HUES64 (cell line): ENCODE data around the gene ZAR1L.

Experiments
- H3K27ac ChIP-seq: 2 replicates; pipeline ENCODE4 v1.7.0; 2013; ENCODE audit warnings: low read depth, low read length, inconsistent platforms
- H3K27me3 ChIP-seq: 2 replicates; pipeline ENCODE4 v1.6.1; 2013; ENCODE audit warnings: mild to moderate bottlenecking, low read length; ENCODE audit not compliant: insufficient read depth
- H3K36me3 ChIP-seq: 2 replicates; pipeline ENCODE4 v1.6.1; 2013; ENCODE audit warnings: mild to moderate bottlenecking, low read length; ENCODE audit not compliant: insufficient read depth
- H3K4me1 ChIP-seq: 2 replicates; pipeline ENCODE4 v1.6.1; 2013; ENCODE audit warnings: mild to moderate bottlenecking, low read length, moderate library complexity; ENCODE audit not compliant: insufficient read depth
- H3K4me3 ChIP-seq: 2 replicates; pipeline ENCODE4 v1.5.1; 2013; ENCODE audit warnings: mild to moderate bottlenecking, low read length, moderate library complexity
- H3K9ac ChIP-seq: 2 replicates; pipeline ENCODE4 v1.6.1; 2013; ENCODE audit warnings: mild to moderate bottlenecking, low read depth, low read length
- H3K9me3 ChIP-seq: 2 replicates; pipeline ENCODE4 v1.6.1; 2013; ENCODE audit warnings: low read depth, low read length; ENCODE audit not compliant: insufficient read depth
- WGBS: fragments of 150-250, 120-280 bp; methylation state at CpG from one replicate; pipeline ENCODE4 v1.1.7; 2013; ENCODE audit warnings: missing lambda C conversion rate; 5-methylcytosine and 5-hydroxymethylcytosine counted together

The ZAR1L gene

DNA sequence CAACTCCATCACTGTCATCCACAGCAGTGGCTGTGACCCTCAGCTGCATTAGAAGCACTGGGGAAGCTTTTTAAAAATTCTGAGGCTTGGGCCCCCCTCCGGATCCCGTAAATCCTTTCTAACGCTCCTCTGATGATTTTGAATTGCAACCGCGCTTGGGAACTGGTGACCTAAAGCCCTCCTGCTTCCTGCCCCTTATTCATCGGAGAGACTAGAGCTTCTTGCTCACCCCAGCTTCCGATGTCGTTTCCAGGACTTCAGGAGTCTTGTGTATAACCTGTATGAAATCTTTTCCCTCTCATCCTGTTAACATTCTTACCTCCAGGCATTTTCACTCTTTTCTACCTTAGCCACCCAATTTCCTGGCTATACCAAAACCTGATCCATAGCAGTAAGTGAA is 14.8 kb downstream of the ZAR1L start:
- no peaks in the 10 kb centered on the region for H3K27me3 ChIP-seq
- no peak overlapping the region for H3K4me3 ChIP-seq
- no peaks in the 10 kb centered on the region for H3K36me3 ChIP-seq
- H3K27ac ChIP-seq: no peak overlapping the region
- WGBS: 68% methylated on average over 8 of the region's 8 CpGs
- no peaks in the 10 kb centered on the region; the same call in 1 of the 2 replicates for H3K4me1 ChIP-seq
- no peak overlapping the region for H3K9ac ChIP-seq
- no peaks in the 10 kb centered on the region for H3K9me3 ChIP-seq

DNA sequence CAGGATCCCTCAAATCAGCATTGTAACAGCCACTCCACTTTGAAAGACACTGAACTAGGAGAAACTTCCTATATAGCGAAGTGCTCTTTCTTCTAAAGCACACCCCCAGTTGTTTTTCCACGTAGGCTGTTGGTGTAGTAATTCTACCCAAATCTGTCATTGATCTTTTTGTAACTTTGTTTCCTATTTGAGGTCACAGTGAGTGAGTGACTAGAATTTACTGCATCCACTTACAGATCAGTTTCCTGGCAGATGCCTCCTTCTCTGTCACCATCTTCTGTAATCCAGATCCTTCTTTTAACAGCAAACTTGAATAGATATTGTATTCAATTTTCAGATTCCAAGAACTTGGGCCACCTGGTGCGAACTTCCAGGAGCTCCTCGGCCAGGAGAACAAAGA is 15.3 kb downstream of the ZAR1L start:
- Histone ChIP-seq H3K36me3 (no peaks in the 10 kb centered on the region), H3K4me3 (no peak overlapping the region), H3K27me3 (no peaks in the 10 kb centered on the region), H3K9ac (no peak overlapping the region), H3K4me1 (no peaks in the 10 kb centered on the region; the same call in 1 of the 2 replicates), H3K9me3 (no peaks in the 10 kb centered on the region), H3K27ac (no peak overlapping the region)
- WGBS: 92% methylated on average over 4 of the region's 4 CpGs

DNA sequence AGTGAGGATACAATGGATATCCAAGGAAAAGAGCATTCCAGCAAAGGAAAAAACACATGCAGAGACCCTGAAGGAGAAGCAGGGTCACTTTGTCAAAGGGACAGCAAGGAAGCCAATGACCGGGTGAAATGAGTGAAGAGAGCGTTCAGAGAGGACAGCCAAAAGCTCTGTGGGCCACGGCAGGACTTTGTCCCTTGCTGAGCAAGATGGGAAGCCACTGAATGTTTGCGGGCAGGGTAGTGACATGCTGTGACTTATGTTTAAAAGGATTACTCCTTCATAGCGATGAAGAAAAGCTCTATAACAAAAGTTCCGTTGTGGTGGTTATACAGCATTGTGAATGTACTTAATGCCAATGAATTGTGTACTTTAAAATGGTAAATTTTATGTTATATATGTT is 16.5 kb downstream of the ZAR1L start:
- no peaks in the 10 kb centered on the region; the same call in 1 of the 2 replicates for H3K4me1 ChIP-seq
- no peak overlapping the region for H3K9ac ChIP-seq
- 96% methylated on average over 6 of the region's 6 CpGs for WGBS
- no peaks in the 10 kb centered on the region for H3K36me3 ChIP-seq
- H3K27me3 ChIP-seq: no peaks in the 10 kb centered on the region
- no peaks in the 10 kb centered on the region for H3K9me3 ChIP-seq
- H3K4me3 ChIP-seq: no peak overlapping the region
- no peak overlapping the region for H3K27ac ChIP-seq

DNA sequence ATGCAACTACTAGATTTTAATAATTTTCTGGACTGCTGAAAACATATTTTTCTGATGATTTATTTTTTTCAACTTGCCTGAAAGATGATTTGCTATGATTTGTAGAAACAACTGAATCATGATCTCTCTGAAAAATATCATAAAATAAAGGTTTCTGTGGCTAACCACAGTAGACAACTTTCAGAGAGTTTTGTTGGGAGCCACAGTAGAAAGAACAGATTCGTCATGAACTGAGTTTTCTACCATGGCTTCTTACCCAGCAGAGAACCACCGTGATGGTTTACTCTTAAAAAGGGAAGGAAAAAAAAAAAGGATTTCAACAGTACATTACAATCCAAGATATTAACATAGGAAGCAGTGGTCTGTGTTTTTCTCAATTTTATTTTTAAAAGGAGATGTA is 18.0 kb downstream of the ZAR1L start:
- H3K27ac ChIP-seq: no peak overlapping the region
- no peaks in the 10 kb centered on the region; the same call in none of the 2 replicates for H3K4me1 ChIP-seq
- H3K36me3 ChIP-seq: no peaks in the 10 kb centered on the region
- H3K4me3 ChIP-seq: no peak overlapping the region
- no peaks in the 10 kb centered on the region for H3K27me3 ChIP-seq
- WGBS: 78% methylated on average over 2 of the region's 2 CpGs
- no peak overlapping the region for H3K9ac ChIP-seq
- H3K9me3 ChIP-seq: no peaks in the 10 kb centered on the region

DNA sequence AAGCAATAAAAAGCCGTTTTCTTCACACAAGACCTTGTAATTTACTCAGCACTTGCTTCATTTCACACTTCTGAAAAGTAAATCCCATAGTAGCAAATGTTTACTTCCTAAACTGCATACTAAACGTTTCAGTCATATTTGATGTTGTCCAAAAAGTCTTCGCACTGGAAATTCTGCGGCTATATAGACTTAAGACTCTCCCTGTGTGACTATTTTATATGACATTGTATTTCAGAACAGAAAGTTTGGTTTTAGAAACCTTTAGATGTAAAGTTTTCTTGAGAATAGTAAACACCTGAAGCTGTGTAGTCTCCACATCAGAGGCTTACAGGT is 29.6 kb downstream of the ZAR1L start:
- H3K27ac ChIP-seq: peak overlapping the region; percentile 52
- H3K4me3 ChIP-seq: no peak overlapping the region
- WGBS: 94% methylated on average over 4 of the region's 4 CpGs
- H3K27me3 ChIP-seq: no peaks in the 10 kb centered on the region
- H3K9me3 ChIP-seq: no peaks in the 10 kb centered on the region
- no peaks in the 10 kb centered on the region for H3K36me3 ChIP-seq
- peaks cover 18% of the 10 kb centered on the region for H3K4me1 ChIP-seq
- no peak overlapping the region for H3K9ac ChIP-seq

DNA sequence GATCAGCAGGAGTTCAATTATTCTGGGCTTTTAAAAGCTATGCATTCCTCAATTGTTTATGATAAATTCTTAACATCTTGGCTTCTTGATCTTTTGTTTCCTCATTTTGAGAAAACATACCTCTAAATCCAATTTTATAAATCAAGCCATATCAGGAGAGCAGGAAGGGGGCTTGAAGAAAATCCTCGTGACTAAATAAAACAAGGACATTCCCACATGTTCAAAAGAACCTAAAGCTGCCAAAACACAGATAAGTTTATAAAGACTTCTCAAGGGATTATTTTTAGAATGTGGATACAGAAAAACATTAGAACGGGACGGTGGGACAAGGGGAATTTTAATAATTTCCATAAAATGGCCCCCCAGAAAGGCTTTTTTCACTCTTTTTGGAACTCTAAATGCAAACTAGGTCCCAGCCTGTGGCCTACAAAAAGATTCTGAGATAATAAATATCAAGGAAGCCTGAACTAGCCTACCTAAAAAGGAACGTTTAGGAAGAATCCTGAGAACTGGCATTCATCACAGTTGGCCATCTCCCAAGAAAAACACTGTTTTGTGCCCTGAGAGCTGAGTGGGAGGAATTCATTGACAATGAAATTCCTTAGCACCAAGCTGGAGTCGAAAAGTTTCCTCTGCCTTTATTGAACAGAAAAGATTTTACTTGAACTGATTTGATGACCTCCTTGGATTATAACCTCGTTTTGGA is 30.1 kb downstream of the ZAR1L start:
- 82% methylated on average over 6 of the region's 6 CpGs for WGBS
- Histone ChIP-seq H3K4me1 (peaks cover 18% of the 10 kb centered on the region), H3K36me3 (no peaks in the 10 kb centered on the region), H3K27ac (peak overlapping the region; percentile 69), H3K9ac (no peak overlapping the region; the same call in 1 of the 2 replicates), H3K27me3 (no peaks in the 10 kb centered on the region), H3K4me3 (no peak overlapping the region), H3K9me3 (no peaks in the 10 kb centered on the region)

DNA sequence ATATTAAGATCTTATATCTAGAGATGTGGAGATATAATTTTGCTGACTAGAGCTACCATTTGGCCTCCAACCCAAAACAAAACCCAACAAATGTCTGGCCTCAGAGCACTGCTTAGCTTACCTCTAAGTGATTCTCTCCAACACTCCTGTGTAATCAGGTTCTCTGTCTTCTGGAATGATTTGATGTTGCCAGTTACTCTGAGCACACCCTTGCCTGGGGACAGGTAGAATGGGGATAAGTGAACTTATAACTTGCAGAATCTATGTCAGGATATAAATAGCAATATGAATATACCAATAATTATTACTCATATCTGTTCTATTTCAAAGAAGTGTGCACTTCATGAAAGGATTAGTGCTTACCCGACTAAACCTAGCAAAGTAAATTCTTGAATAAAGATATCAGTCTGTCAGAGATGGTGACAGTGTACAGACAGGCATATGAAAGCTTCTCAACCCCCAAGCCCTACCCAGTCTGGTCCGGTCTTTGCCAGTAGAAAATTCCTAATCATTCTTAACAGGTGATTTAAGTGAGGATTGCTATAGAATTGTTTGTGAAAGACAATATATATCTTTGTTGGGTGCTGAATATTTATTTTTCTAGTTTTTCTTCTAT is 33.0 kb downstream of the ZAR1L start:
- peaks cover 22% of the 10 kb centered on the region for H3K4me1 ChIP-seq
- WGBS: 93% methylated on average over 2 of the region's 2 CpGs
- H3K27me3 ChIP-seq: no peaks in the 10 kb centered on the region
- H3K9me3 ChIP-seq: no peaks in the 10 kb centered on the region
- H3K9ac ChIP-seq: no peak overlapping the region
- H3K36me3 ChIP-seq: no peaks in the 10 kb centered on the region
- no peak overlapping the region for H3K27ac ChIP-seq
- no peak overlapping the region for H3K4me3 ChIP-seq

DNA sequence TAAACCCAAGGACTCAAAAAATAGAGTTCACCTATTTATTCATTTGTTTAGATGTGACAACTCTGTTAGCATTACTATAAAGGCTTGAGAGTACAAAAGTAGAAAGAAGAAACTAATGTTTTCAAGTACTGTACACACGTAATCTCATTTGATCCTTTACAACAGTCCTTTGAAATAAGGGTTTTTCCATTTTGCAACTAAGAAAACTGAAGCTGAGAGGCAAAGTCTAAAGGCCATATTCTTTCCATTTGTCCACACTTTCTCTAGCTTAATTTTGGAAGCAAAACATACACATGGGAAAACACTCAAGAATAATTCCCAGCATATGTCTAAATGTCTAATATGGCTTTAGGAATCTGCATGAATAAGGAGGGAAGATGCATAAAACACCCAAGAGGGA is 34.1 kb downstream of the ZAR1L start:
- H3K9me3 ChIP-seq: no peaks in the 10 kb centered on the region
- H3K4me1 ChIP-seq: peaks cover 22% of the 10 kb centered on the region
- WGBS: 75% methylated on average over 1 of the region's 1 CpG

DNA sequence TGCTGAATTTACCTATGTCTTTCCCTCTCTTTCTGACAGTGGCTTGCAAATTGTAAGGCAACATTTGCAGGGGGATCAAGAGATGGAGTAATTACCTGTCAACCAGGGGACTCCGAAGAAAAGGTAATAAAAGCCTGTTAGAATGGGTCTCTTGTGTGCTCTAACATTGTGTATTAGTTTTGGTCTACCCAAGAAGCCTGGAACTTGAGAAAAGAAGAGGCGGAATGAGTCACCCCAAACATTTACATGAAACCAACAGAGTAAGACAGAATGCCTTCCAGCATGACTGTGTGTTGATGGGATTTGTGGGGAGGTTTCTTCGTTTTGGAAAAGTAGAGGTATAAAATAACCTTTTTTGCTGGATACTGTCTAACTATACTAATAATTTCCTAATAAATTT is 36.7 kb downstream of the ZAR1L start:
- H3K4me3 ChIP-seq: no peak overlapping the region
- H3K4me1 ChIP-seq: peaks cover 8% of the 10 kb centered on the region; the same call in 1 of the 2 replicates
- H3K9me3 ChIP-seq: no peaks in the 10 kb centered on the region
- H3K36me3 ChIP-seq: no peaks in the 10 kb centered on the region
- 72% methylated on average over 2 of the region's 3 CpGs for WGBS
- H3K9ac ChIP-seq: no peak overlapping the region
- no peaks in the 10 kb centered on the region for H3K27me3 ChIP-seq
- H3K27ac ChIP-seq: no peak overlapping the region

More for the DNA sequence above, 34.1 kb downstream of the ZAR1L start:
- no peak overlapping the region for H3K4me3 ChIP-seq
- H3K36me3 ChIP-seq: no peaks in the 10 kb centered on the region
- H3K27me3 ChIP-seq: no peaks in the 10 kb centered on the region
- no peak overlapping the region for H3K27ac ChIP-seq
- H3K9ac ChIP-seq: no peak overlapping the region

DNA sequence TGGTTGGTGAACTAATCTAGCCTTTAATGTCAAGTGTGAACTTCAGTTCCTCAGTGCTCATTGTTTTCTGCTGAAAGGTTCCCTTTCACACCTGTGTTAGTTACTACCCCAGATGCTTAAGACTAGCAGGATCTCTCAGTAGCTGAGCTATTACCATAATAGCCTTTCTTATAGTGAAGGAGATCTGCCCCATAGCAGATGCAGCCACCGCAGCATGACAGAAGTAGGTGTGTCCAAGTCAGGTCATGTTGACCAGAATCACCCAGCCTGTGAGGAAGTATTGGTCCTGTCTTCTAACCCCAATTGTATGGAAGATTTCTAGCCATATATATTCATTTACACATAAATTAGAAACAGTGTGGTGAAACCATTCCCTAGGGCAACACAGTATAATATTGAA is 37.3 kb downstream of the ZAR1L start:
- peaks cover 8% of the 10 kb centered on the region; the same call in 1 of the 2 replicates for H3K4me1 ChIP-seq
- H3K9ac ChIP-seq: no peak overlapping the region
- no peaks in the 10 kb centered on the region for H3K27me3 ChIP-seq
- H3K4me3 ChIP-seq: no peak overlapping the region
- WGBS: 17% methylated on average over 1 of the region's 1 CpG
- no peaks in the 10 kb centered on the region for H3K9me3 ChIP-seq
- H3K36me3 ChIP-seq: no peaks in the 10 kb centered on the region
- no peak overlapping the region for H3K27ac ChIP-seq

DNA sequence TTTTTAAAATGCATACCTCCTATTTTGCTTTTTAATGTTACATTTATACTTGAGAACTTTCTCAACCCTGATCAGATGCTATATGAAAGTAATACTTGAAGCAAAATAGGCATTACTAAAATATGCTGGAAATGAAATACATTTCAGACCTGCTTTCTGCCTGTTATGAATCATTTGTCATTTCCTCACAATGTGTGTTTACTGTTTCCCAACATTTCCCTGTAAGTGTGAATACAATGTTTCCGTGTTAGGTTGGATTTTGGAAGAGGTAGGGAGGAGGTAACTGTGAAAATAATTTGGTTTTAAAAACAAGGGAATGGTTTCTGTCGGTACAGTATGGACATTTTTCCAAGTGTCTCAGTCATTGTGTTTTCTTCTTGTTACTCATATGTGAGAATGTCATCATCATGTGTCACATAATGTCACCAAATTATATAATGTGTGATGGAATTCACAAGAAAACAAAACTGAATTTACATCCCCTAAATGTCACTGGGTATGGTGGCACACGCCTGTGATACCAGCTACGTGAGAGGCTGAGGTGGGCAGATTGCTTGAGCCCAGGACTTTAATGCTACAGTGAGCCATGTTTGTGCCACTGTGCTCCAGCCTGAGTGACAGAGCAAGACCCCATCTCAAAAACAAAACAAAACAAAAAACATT is 43.0 kb downstream of the ZAR1L start:
- Histone ChIP-seq H3K27me3 (no peaks in the 10 kb centered on the region), H3K4me3 (no peak overlapping the region), H3K9me3 (no peaks in the 10 kb centered on the region), H3K9ac (no peak overlapping the region), H3K27ac (no peak overlapping the region), H3K4me1 (no peaks in the 10 kb centered on the region), H3K36me3 (no peaks in the 10 kb centered on the region)
- 94% methylated on average over 4 of the region's 4 CpGs for WGBS
